OCI-LY7 (cell line): Measurements from ENCODE around the gene RAB8B.

Experiments used
- EZH2phosphoT487 ChIP-seq: fragments of 200-600 bp; sonication (generic); IDR thresholded peaks from 2 replicates; pipeline ENCODE4 v1.6.1; 2018; ENCODE audit warnings: low read depth, borderline replicate concordance, mild to moderate bottlenecking, mixed run types, antibody characterized with exemption, low read length, moderate library complexity, mixed read lengths
- TF ChIP-seq, protein P1 (sequence below): fragments of 200-600 bp; sonication (generic); conservative IDR thresholded peaks from 2 replicates; pipeline ENCODE4 v1.5.1; 2014; ENCODE audit warnings: mild to moderate bottlenecking, antibody characterized with exemption, low read length, moderate library complexity, mixed read lengths

DNA sequence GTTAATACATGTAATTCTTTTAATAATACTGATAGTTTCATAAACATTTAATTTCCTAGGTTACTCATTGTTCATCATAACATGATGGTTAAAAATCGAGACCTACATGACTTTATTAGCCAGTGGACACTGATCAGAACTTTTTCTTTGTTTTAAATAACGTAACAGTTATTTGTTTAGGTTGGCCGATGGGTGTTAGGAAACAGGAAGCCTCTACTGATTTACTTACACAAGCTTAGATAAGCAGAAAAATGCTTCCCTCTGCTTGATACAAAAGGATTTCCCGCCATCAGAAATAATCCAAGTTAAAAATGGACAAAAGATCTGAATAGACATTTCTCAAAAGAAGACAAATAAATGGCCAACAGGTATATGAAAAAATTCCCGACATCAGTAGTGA lies 71.4 kb downstream of the RAB8B start:
- TF ChIP-seq, protein P1, sequence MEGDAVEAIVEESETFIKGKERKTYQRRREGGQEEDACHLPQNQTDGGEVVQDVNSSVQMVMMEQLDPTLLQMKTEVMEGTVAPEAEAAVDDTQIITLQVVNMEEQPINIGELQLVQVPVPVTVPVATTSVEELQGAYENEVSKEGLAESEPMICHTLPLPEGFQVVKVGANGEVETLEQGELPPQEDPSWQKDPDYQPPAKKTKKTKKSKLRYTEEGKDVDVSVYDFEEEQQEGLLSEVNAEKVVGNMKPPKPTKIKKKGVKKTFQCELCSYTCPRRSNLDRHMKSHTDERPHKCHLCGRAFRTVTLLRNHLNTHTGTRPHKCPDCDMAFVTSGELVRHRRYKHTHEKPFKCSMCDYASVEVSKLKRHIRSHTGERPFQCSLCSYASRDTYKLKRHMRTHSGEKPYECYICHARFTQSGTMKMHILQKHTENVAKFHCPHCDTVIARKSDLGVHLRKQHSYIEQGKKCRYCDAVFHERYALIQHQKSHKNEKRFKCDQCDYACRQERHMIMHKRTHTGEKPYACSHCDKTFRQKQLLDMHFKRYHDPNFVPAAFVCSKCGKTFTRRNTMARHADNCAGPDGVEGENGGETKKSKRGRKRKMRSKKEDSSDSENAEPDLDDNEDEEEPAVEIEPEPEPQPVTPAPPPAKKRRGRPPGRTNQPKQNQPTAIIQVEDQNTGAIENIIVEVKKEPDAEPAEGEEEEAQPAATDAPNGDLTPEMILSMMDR = no peak
- no peak for TF ChIP-seq EZH2phosphoT487
